K562 (cell line): ENCODE measurements around the gene ACY1. TPM values are rescaled to one million over a fixed set of nuclear protein-coding genes. Genes with fewer than 3 reads are reported as not detected.

Source experiments
- ARHGAP35 ChIP-seq: fragments of 450-650 bp; IDR thresholded peaks from 2 replicates; pipeline ENCODE4 v1.6.1; 2018; ENCODE audit not compliant: partially characterized antibody
- ARNT ChIP-seq, 2 experiments: fragments of 450-650 bp; IDR thresholded peaks; 2 replicates each; pipeline ENCODE4 v1.6.1; 2016; ENCODE audit warnings: mild to moderate bottlenecking in 1 of 2
- CEBPZ ChIP-seq: fragments of 150-350 bp; IDR thresholded peaks from 2 replicates; pipeline ENCODE4 v1.6.1; 2014; ENCODE audit warnings: low read depth, mild to moderate bottlenecking, low read length, borderline replicate concordance
- ESRRA ChIP-seq: fragments of 450-650 bp; IDR thresholded peaks from 2 replicates; pipeline ENCODE4 v1.6.1; 2014; ENCODE audit warnings: low read depth, mild to moderate bottlenecking, moderate library complexity, borderline replicate concordance
- GTF2F1 ChIP-seq: IDR thresholded peaks from 2 replicates; pipeline ENCODE4 v1.6.1; 2011; ENCODE audit warnings: low read depth, low read length, improper control_type of control experiment
- IRF9 ChIP-seq: fragments of 450-650 bp; IDR thresholded peaks from 2 replicates; pipeline ENCODE4 v1.6.1; 2016; ENCODE audit warnings: missing biosample characterization, missing genetic modification characterization
- KDM2B ChIP-seq: fragments of 250-450 bp; sonication (Bioruptor Pico); IDR thresholded peaks from 2 replicates; pipeline ENCODE4 v1.8.0; 2021; ENCODE audit warnings: mild to moderate bottlenecking, moderate library complexity
- MAX ChIP-seq: sonication (generic); formaldehyde crosslinking; IDR thresholded peaks from 2 replicates; pipeline ENCODE4 v1.9.0; 2022; ENCODE audit warnings: mild to moderate bottlenecking, missing genetic modification reagents
- PTTG1 ChIP-seq: fragments of 450-650 bp; IDR thresholded peaks from 2 replicates; pipeline ENCODE4 v1.6.1; 2016; ENCODE audit warnings: low read depth, mild to moderate bottlenecking, missing genetic modification characterization, missing compliant biosample characterization
- PURB ChIP-seq: sonication (generic); formaldehyde crosslinking; IDR thresholded peaks from 2 replicates; pipeline ENCODE4 v1.9.0; 2021; ENCODE audit warnings: low read depth, mild to moderate bottlenecking, missing genetic modification reagents
- RBFOX2 ChIP-seq: fragments of 200-400 bp; formaldehyde crosslinking; IDR thresholded peaks from 2 replicates; pipeline ENCODE4 v1.6.1; 2017; ENCODE audit warnings: low read depth, mild to moderate bottlenecking, low read length, moderate library complexity
- SMAD1 ChIP-seq: fragments of 150-350 bp; IDR thresholded peaks from 2 replicates; pipeline ENCODE4 v1.6.1; 2014; ENCODE audit warnings: low read length, low read depth; ENCODE audit not compliant: partially characterized antibody
- TCFL5 ChIP-seq: fragments of 250-450 bp; sonication (Bioruptor Pico); conservative IDR thresholded peaks from 2 replicates; pipeline ENCODE4 v1.6.1; 2021; ENCODE audit warnings: mild to moderate bottlenecking, moderate library complexity, matching md5 sums
- WHSC1 ChIP-seq: IDR thresholded peaks from one replicate; pipeline ENCODE4 v1.6.1; 2012; ENCODE audit warnings: low read length, control low read depth, inconsistent platforms
- ZBTB2 ChIP-seq: fragments of 450-650 bp; IDR thresholded peaks from 2 replicates; pipeline ENCODE4 v1.6.1; 2016; ENCODE audit warnings: antibody characterized with exemption
- ZNF124 ChIP-seq: sonication (generic); formaldehyde crosslinking; IDR thresholded peaks from 2 replicates; pipeline ENCODE4 v1.8.1; 2022; ENCODE audit warnings: missing genetic modification reagents
- ZNF316 ChIP-seq: fragments of 450-650 bp; IDR thresholded peaks from 2 replicates; pipeline ENCODE4 v1.6.1; 2016
- polyA plus RNA-seq, 8 experiments: library from polyadenylated mRNA; depleted of rRNA in 4 of 8; stranded (reverse) in 5 of 8; unstranded in 3 of 8; fragments of >200 nt; fragmentation: Nextera tagmentation in 2 of 8; fragmentation: Illumina TruSeq in 1 of 8; extraction: Ambion mirVana in 2 of 8; extraction: Trizol in 1 of 8; gene quantifications; 2 replicates each; pipeline versions ENCODE4 v1.2.1 to v1.2.3, GENCODE V29; 2011 to 2014; ENCODE audit warnings: inconsistent platforms in 1 of 8, missing spikeins in 1 of 8
- total RNA-seq, 7 experiments: library from RNA; depleted of rRNA in 6 of 7; stranded (reverse); fragments of >200 nt in 6 of 7; fragmentation: Illumina TruSeq in 2 of 7; extraction: Trizol in 2 of 7; gene quantifications; 2 replicates each; pipeline versions ENCODE4 v1.2.1 to v1.2.3, GENCODE V29; 2011 to 2021; ENCODE audit warnings: low replicate concordance in 1 of 7

Gene ACY1
- total and polyA plus RNA-seq, 9 of the 15 experiments (the other 6 are each of a cell fraction or from before 2014, with no cell fraction given): 70.7 to 195 (median 123) TPM

- no peak for TF ChIP-seq SMAD1
- no peak for TF ChIP-seq ESRRA
- TF ChIP-seq MAX (CRISPR knock-in tag): 0 out of 2 replicates have a peak, but pooled peaks have one; percentile 38
- TF ChIP-seq KDM2B (CRISPR knock-in tag): no peak
- peak; percentile 49 for TF ChIP-seq ARHGAP35
- peak; percentile 80 for TF ChIP-seq RBFOX2
- TF ChIP-seq ZBTB2: peak; percentile 35; the same call in 1 of the 2 replicates
- TF ChIP-seq ARNT (IDR thresholded peaks at IDR 0.05): no peak
- peak; percentile 19; the same call in 1 of the 2 replicates for TF ChIP-seq ZNF316
- no peak for TF ChIP-seq GTF2F1
- TF ChIP-seq PTTG1 (tag): no peak
- no peak for TF ChIP-seq ZNF124 (CRISPR knock-in tag)
- TF ChIP-seq IRF9: no peak
- TF ChIP-seq CEBPZ: no peak
- TF ChIP-seq TCFL5 (CRISPR knock-in tag): no peak
- TF ChIP-seq PURB (CRISPR knock-in tag): no peak
- no peak for TF ChIP-seq WHSC1
Observed at GRCh38 chr3:51974963-51975851, 8.1 kb upstream of the ACY1 start, which contains the start of gene ABHD14A (continued).
